ENCODE data around the gene SIM1.

The SIM1 gene

GRCh38 chr6:100463630-100464161, 1.0 kb downstream of the SIM1 start:
- Histone ChIP-seq H3K27me3 (ENCODE audit: low read length) (no peaks in the 10 kb centered on the region), H3K79me2 (ENCODE audit: insufficient read depth, low read length) (no peaks in the 10 kb centered on the region)

GRCh38 chr6:100462706-100463629, 1.8 kb downstream of the SIM1 start:
- Histone ChIP-seq H3K4me2 (ENCODE audit: low read depth, low read length, poor library complexity, severe bottlenecking) (no peak overlapping the region), H3K4me3 (ENCODE audit: insufficient read depth, low read length, poor library complexity, severe bottlenecking) (no peak overlapping the region), H3K27ac (ENCODE audit: low read depth, low read length) (no peak overlapping the region), H2AFZ (ENCODE audit: low read depth, low read length, severe bottlenecking) (no peak overlapping the region), H3K79me2 (ENCODE audit: insufficient read depth, low read length) (no peaks in the 10 kb centered on the region), H3K9me3 (ENCODE audit: insufficient read depth, low read length) (no peaks in the 10 kb centered on the region), H3K9me2 (replicated peaks; ENCODE audit: insufficient read depth, low read length) (no peaks in the 10 kb centered on the region), H3K36me3 (ENCODE audit: low read length) (no peaks in the 10 kb centered on the region), H3K9ac (ENCODE audit: low read length) (no peak overlapping the region), H3K27me3 (ENCODE audit: low read length) (no peaks in the 10 kb centered on the region), H3F3A (ENCODE audit: insufficient read depth) (no peaks in the 10 kb centered on the region), H4K20me1 (ENCODE audit: low read depth, low read length) (no peaks in the 10 kb centered on the region)
- no peak for TF ChIP-seq CTCF (IDR thresholded peaks at IDR 0.05; ENCODE audit: insufficient read depth, low read length, poor library complexity, severe bottlenecking)
- TF ChIP-seq EZH2phosphoT487 (conservative IDR thresholded peaks at IDR 0.05; ENCODE audit: low read length), result no peak

More at GRCh38 chr6:100463630-100464161, 1.0 kb downstream of the SIM1 start:
- Histone ChIP-seq H3K9ac (ENCODE audit: low read length) (no peak overlapping the region), H3K36me3 (ENCODE audit: low read length) (no peaks in the 10 kb centered on the region), H2AFZ (ENCODE audit: low read depth, low read length, severe bottlenecking) (no peak overlapping the region), H3K4me3 (ENCODE audit: insufficient read depth, low read length, poor library complexity, severe bottlenecking) (no peak overlapping the region), H4K20me1 (ENCODE audit: low read depth, low read length) (no peaks in the 10 kb centered on the region), H3F3A (ENCODE audit: insufficient read depth) (no peaks in the 10 kb centered on the region), H3K9me2 (replicated peaks; ENCODE audit: insufficient read depth, low read length) (no peaks in the 10 kb centered on the region), H3K9me3 (ENCODE audit: insufficient read depth, low read length) (no peaks in the 10 kb centered on the region), H3K27ac (ENCODE audit: low read depth, low read length) (no peak overlapping the region), H3K4me2 (ENCODE audit: low read depth, low read length, poor library complexity, severe bottlenecking) (no peak overlapping the region)
- TF ChIP-seq EZH2phosphoT487 (conservative IDR thresholded peaks at IDR 0.05; ENCODE audit: low read length), result no peak

GRCh38 chr6:100461917-100462705, 2.6 kb downstream of the SIM1 start:
- H2AFZ ChIP-seq (ENCODE audit: low read depth, low read length, severe bottlenecking), result no peak overlapping the region
- no peak overlapping the region for H3K4me3 ChIP-seq (ENCODE audit: insufficient read depth, low read length, poor library complexity, severe bottlenecking)
- H4K20me1 ChIP-seq (ENCODE audit: low read depth, low read length), result no peaks in the 10 kb centered on the region
- no peak for TF ChIP-seq EZH2phosphoT487 (conservative IDR thresholded peaks at IDR 0.05; ENCODE audit: low read length)
- TF ChIP-seq CTCF (IDR thresholded peaks at IDR 0.05; ENCODE audit: insufficient read depth, low read length, poor library complexity, severe bottlenecking), result no peak
- H3K36me3 ChIP-seq (ENCODE audit: low read length), result no peaks in the 10 kb centered on the region
- H3K9me3 ChIP-seq (ENCODE audit: insufficient read depth, low read length), result no peaks in the 10 kb centered on the region
- H3F3A ChIP-seq (ENCODE audit: insufficient read depth), result no peaks in the 10 kb centered on the region
- H3K9ac ChIP-seq (ENCODE audit: low read length), result no peak overlapping the region
- no peaks in the 10 kb centered on the region for H3K27me3 ChIP-seq (ENCODE audit: low read length)
- H3K9me2 ChIP-seq (replicated peaks; ENCODE audit: insufficient read depth, low read length), result no peaks in the 10 kb centered on the region
- H3K79me2 ChIP-seq (ENCODE audit: insufficient read depth, low read length), result no peaks in the 10 kb centered on the region
- no peak overlapping the region for H3K4me2 ChIP-seq (ENCODE audit: low read depth, low read length, poor library complexity, severe bottlenecking)
- no peak overlapping the region for H3K27ac ChIP-seq (ENCODE audit: low read depth, low read length)

Data from SU-DHL-6 (cell line).